OCI-LY7 (cell line): ENCODE results near the gene HERC2.
"Not testable (repeated sequence)": the region's sequence is repeated elsewhere in the genome, so short reads cannot be mapped to it uniquely, and the experiment has no call there.

ENCODE experiments used
- CTCF ChIP-seq: fragments of 200-600 bp; sonication (generic); conservative IDR thresholded peaks from 2 replicates; pipeline ENCODE4 v1.5.1; 2014; ENCODE audit warnings: mild to moderate bottlenecking, antibody characterized with exemption, low read length, moderate library complexity, mixed read lengths
- EZH2phosphoT487 ChIP-seq: fragments of 200-600 bp; sonication (generic); IDR thresholded peaks from 2 replicates; pipeline ENCODE4 v1.6.1; 2018; ENCODE audit warnings: low read depth, borderline replicate concordance, mild to moderate bottlenecking, mixed run types, antibody characterized with exemption, low read length, moderate library complexity, mixed read lengths

GRCh38 chr15:28310454-28310853 is 11.5 kb downstream of the HERC2 start:
- TF ChIP-seq CTCF, EZH2phosphoT487: not testable (repeated sequence)
